HG03066 (cell line): ENCODE measurements around the gene GNPNAT1.
"Not testable (repeated sequence)": the region's sequence is repeated elsewhere in the genome, so short reads cannot be mapped to it uniquely, and the experiment has no call there.

Experiments used
- ATAC-seq: cut with Tn5 transposase; IDR thresholded peaks from one replicate; pipeline ENCODE4 v1.9.1; 2021; ENCODE audit warnings: low read depth; ENCODE audit not compliant: unreplicated experiment

Gene GNPNAT1

DNA sequence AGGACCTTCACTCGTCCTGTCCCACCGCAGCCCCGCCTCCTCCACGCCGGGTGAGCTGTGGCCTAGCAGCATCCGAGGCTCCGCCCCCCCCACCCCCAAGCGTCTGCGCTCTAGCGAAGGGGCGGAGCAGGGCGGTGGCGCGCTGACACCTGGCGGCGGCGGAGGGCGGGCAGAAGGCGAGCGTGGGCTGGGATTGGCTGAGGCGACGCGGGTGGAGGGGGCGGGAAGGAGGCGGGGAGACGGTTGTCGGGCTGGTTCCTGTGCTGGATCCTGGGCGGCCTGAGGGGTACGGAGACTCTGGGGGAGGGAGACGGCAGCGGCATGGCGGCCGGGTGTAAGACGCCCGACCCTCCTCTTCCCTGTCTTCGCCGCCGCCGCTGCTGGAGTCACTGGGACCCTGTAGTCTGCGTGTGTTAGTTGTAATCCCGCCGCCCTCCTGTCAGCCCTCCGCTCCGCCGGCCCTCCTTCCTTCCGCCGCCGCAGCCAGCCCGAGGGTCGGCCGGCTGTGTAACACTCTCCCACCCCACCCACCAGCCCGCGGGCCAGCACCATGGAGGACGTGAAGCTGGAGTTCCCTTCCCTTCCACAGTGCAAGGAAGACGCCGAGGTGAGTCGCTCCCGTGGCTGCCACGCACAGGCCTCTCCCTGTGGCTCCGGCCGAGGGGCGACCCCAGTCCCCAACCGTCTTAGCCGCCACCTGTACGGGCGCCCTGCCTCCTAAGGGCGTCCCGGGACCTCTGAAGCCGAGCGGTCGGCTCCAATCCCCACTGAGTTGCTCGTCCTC, 61.3 kb downstream of the GNPNAT1 start, which contains the start of gene STYX:
Gene STYX, plus strand, starts transcription at position 242 of the 784 bp plus-strand sequence. Its CDS starts 309 bp downstream, at position 551.
- peak; percentile 90 for ATAC-seq

DNA sequence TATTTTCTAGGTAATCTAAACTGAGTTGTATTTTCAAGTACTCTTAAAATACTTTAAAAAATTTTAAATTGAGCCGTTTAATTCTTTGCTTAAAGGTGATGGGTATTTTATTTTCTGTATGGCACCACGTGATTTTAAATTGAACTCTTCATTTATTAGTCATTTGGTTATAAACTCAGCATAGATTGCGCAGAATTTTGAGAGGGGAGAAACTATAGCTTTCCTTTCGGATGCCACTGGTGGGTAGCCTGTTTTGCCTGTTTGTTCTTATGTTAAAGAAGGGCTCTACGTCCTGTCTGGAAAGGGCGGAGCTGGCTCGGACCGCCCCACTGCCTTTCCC, 61.9 kb downstream of the GNPNAT1 start:
- no peak for ATAC-seq

DNA sequence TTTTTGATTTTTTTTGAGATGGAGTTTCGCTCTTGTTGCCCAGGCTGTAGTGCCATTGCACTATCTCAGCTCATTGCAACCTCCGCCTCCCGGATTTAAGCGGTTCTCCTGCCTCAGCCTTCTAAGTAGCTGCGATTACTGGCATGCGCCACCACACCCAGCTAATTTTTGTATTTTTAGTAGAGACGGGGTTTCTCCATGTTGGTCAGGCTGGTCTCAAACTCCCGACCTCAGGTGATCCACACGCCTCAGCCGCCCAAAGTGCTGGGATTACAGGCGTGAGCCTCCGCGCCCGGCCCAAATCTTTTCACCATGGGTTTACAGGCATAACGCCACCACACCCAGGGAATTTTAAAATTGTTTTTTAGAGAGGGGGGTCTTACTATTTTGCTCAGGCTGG, 62.4 kb downstream of the GNPNAT1 start:
- not testable (repeated sequence) for ATAC-seq

DNA sequence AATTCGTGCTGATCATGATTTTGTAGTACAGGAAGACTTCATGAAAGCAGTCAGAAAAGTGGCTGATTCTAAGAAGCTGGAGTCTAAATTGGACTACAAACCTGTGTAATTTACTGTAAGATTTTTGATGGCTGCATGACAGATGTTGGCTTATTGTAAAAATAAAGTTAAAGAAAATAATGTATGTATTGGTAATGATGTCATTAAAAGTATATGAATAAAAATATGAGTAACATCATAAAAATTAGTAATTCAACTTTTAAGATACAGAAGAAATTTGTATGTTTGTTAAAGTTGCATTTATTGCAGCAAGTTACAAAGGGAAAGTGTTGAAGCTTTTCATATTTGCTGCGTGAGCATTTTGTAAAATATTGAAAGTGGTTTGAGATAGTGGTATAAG, 63.9 kb downstream of the GNPNAT1 start:
- ATAC-seq: not testable (repeated sequence)
